Stimulated activated naive B cell treated with anti-CD40 and anti-IgM and Interleukin-4, amounts not matched to agents 10 μg/mL and 1 μg/mL and 100 μg/mL, for 72 hours (primary cell): ENCODE data around the gene KIRREL3.

Experiments used
- ATAC-seq, 2 donors: fragments of 150-1000 bp; cut with Tn5 transposase; replicated peaks; 2 replicates each; pipeline ENCODE4 v1.10.0; 2021; ENCODE audit warnings: moderate library complexity in 1 of 2
- DNase-seq: peaks from one replicate; pipeline ENCODE4 v3.0.0; 2021
- H3K27ac Mint-ChIP-seq: one replicate; pipeline ENCODE4 v1.8.0; 2022; ENCODE audit warnings: mild to moderate bottlenecking, mixed read lengths
- H3K27me3 Mint-ChIP-seq, 2 donors: one replicate each; pipeline ENCODE4 v1.8.0; 2022; ENCODE audit warnings: mixed read lengths in 2 of 2
- H3K36me3 Mint-ChIP-seq, 2 donors: one replicate each; pipeline ENCODE4 v1.8.0; 2022; ENCODE audit warnings: mixed read lengths in 2 of 2, mild to moderate bottlenecking in 1 of 2
- H3K4me1 Mint-ChIP-seq, 2 donors: one replicate each; pipeline ENCODE4 v1.8.0; 2022; ENCODE audit warnings: mixed read lengths in 2 of 2, mild to moderate bottlenecking in 1 of 2
- H3K4me3 Mint-ChIP-seq, 2 donors: one replicate each; pipeline ENCODE4 v1.8.0; 2022; ENCODE audit warnings: mild to moderate bottlenecking in 2 of 2, mixed read lengths in 2 of 2, moderate library complexity in 1 of 2
- H3K9me3 Mint-ChIP-seq, 2 donors: one replicate each; pipeline ENCODE4 v1.8.0; 2022; ENCODE audit warnings: mixed read lengths in 2 of 2, mild to moderate bottlenecking in 1 of 2

KIRREL3 gene

GRCh38 chr11:126817523-126818450 is 182.8 kb downstream of the KIRREL3 start:
- no peak for ATAC-seq
- no peaks in the 10 kb centered on the region for H3K36me3 Mint-ChIP-seq
- no peak for DNase-seq
- H3K4me1 Mint-ChIP-seq: no peaks in the 10 kb centered on the region
- peaks cover 0 to 8% of the 10 kb centered on the region in 2 donors for H3K27me3 Mint-ChIP-seq
- no peak overlapping the region for H3K4me3 Mint-ChIP-seq
- peaks cover 4 to 5% of the 10 kb centered on the region in 2 donors for H3K9me3 Mint-ChIP-seq
- H3K27ac Mint-ChIP-seq: no peak overlapping the region

- DNase-seq (no peak), ATAC-seq (no peak)
- Mint-ChIP-seq H3K4me1 (no peaks in the 10 kb centered on the region), H3K27ac (no peak overlapping the region), H3K4me3 (no peak overlapping the region), H3K27me3 (peaks cover 0 to 8% of the 10 kb centered on the region in 2 donors), H3K9me3 (peaks cover 3 to 5% of the 10 kb centered on the region in 2 donors), H3K36me3 (no peaks in the 10 kb centered on the region)
Measured at GRCh38 chr11:126817096-126817495, 183.5 kb downstream of the KIRREL3 start.

DNA sequence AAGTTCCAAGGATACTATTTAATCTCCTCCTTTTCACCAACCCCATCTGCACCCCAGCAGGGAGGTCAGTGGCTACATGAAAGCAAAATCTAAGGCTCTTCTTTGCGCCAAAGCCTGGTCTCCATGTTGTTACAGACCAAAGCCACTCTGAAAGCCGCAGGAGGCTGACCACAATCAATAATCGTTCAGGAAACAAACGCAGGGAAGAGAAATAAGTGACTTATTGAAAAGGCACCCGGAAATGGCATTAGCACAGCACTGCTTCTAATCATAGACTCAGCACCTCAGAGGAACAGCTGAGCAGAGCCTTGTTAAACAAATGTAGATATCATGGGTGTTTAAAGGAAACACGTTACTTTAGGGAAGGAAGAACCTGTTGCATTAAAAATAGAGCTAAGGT is 183.9 kb downstream of the KIRREL3 start:
- Mint-ChIP-seq H3K9me3 (peaks cover 3% of the 10 kb centered on the region in 2 donors), H3K4me1 (no peaks in the 10 kb centered on the region), H3K27ac (no peak overlapping the region), H3K27me3 (peaks cover 0 to 8% of the 10 kb centered on the region in 2 donors), H3K4me3 (no peak overlapping the region), H3K36me3 (no peaks in the 10 kb centered on the region)
- DNase-seq (no peak), ATAC-seq (no peak)

GRCh38 chr11:126815111-126815510 is 185.5 kb downstream of the KIRREL3 start:
- peaks cover 0 to 3% of the 10 kb centered on the region in 2 donors for H3K9me3 Mint-ChIP-seq

DNA sequence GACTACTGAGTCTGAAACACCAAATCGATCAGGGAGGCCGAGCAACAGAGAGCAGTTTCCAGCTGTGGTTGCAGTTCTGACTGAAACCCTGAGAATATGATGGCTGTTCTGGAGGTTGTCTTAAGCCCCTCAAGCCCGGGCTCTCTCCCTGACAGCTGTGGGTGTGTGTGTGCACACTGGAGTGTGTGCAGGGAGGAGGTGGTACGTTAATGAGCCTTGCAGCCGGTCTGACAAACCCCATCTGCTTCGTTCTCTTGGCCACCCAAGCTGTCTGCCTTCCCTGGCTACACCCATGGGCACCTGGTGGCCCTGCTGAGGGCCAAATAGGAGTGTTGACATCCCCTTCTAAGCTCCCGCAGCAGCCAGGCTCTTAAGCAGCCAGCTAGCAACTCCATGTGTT is 189.8 kb downstream of the KIRREL3 start:
- peaks cover 0 to 3% of the 10 kb centered on the region in 2 donors for H3K27me3 Mint-ChIP-seq
- no peak overlapping the region for H3K4me3 Mint-ChIP-seq
- no peaks in the 10 kb centered on the region for H3K36me3 Mint-ChIP-seq
- DNase-seq (no peak), ATAC-seq (no peak)
- H3K27ac Mint-ChIP-seq: no peak overlapping the region
- peaks cover 0 to 3% of the 10 kb centered on the region in 2 donors for H3K9me3 Mint-ChIP-seq
- H3K4me1 Mint-ChIP-seq: no peaks in the 10 kb centered on the region

More at GRCh38 chr11:126815111-126815510, 185.5 kb downstream of the KIRREL3 start:
- Mint-ChIP-seq H3K4me3 (no peak overlapping the region), H3K27me3 (peaks cover 0 to 8% of the 10 kb centered on the region in 2 donors), H3K4me1 (no peaks in the 10 kb centered on the region), H3K27ac (no peak overlapping the region), H3K36me3 (no peaks in the 10 kb centered on the region)
- no peak for DNase-seq
- no peak for ATAC-seq

GRCh38 chr11:126809514-126810289 is 190.9 kb downstream of the KIRREL3 start:
- Mint-ChIP-seq H3K4me1 (no peaks in the 10 kb centered on the region), H3K4me3 (no peak overlapping the region), H3K9me3 (no peaks in the 10 kb centered on the region), H3K27ac (no peak overlapping the region), H3K27me3 (peaks cover 0 to 3% of the 10 kb centered on the region in 2 donors), H3K36me3 (no peaks in the 10 kb centered on the region)
- DNase-seq: no peak
- no peak for ATAC-seq

DNA sequence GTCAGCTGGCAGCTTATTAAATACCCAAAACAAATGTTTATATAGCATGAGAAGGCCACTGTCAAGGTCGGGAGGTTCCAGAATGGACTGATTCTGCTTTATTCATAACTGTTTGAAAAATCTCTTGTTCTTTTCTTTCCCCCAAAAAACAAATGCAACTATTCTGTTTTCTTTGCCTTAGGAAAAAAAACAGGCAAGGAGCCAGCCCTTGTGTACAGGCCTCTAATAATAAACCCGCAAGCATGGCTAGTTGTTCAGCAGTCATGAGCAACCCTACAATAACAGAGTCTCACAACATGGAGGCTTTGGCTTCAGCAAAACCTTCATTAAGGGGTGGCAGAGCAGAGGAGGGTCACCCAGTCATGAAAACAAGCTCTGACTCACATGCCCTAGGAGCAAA is 191.7 kb downstream of the KIRREL3 start:
- no peaks in the 10 kb centered on the region for H3K9me3 Mint-ChIP-seq
- H3K36me3 Mint-ChIP-seq: no peaks in the 10 kb centered on the region
- peaks cover 0 to 3% of the 10 kb centered on the region in 2 donors for H3K27me3 Mint-ChIP-seq
- H3K4me1 Mint-ChIP-seq: no peaks in the 10 kb centered on the region
- DNase-seq (no peak), ATAC-seq (no peak)
- H3K4me3 Mint-ChIP-seq: no peak overlapping the region
- no peak overlapping the region for H3K27ac Mint-ChIP-seq

DNA sequence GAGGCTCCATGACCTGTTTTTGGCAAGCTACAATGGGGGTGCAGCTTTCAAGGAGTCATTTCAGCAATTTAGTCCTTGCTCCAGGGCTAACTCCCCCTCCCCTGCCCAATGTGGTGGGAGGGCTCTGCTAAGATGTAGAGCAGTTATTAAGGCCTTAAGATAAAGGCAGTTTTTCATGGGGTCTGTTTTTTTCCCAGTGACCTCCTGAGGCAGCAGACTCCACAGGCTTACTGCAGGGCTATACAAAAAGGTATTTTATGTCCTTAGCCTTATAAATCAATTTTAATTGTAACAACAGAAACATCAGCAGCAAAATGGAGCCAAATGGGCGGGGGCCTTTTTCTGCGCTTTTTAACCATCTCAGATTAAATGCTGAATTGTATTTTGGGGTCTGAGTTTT is 192.3 kb downstream of the KIRREL3 start:
- Mint-ChIP-seq H3K36me3 (no peaks in the 10 kb centered on the region), H3K4me3 (no peak overlapping the region), H3K27ac (no peak overlapping the region), H3K9me3 (no peaks in the 10 kb centered on the region), H3K27me3 (peaks cover 0 to 3% of the 10 kb centered on the region in 2 donors), H3K4me1 (no peaks in the 10 kb centered on the region)
- DNase-seq: no peak
- no peak for ATAC-seq

- H3K4me1 Mint-ChIP-seq: no peaks in the 10 kb centered on the region
Measured at GRCh38 chr11:126805870-126806269, 194.7 kb downstream of the KIRREL3 start.

GRCh38 chr11:126804363-126804762 is 196.2 kb downstream of the KIRREL3 start:
- no peak overlapping the region for H3K4me3 Mint-ChIP-seq
- ATAC-seq (no peak), DNase-seq (no peak)
- no peak overlapping the region for H3K27ac Mint-ChIP-seq
- peaks cover 0 to under 1% of the 10 kb centered on the region in 2 donors for H3K9me3 Mint-ChIP-seq
- no peaks in the 10 kb centered on the region for H3K4me1 Mint-ChIP-seq
- H3K36me3 Mint-ChIP-seq: no peaks in the 10 kb centered on the region
- peaks cover 0 to 3% of the 10 kb centered on the region in 2 donors for H3K27me3 Mint-ChIP-seq

More at GRCh38 chr11:126805870-126806269, 194.7 kb downstream of the KIRREL3 start:
- DNase-seq: no peak
- Mint-ChIP-seq H3K4me3 (no peak overlapping the region), H3K27ac (no peak overlapping the region), H3K36me3 (no peaks in the 10 kb centered on the region), H3K27me3 (peaks cover 0 to 3% of the 10 kb centered on the region in 2 donors), H3K9me3 (no peaks in the 10 kb centered on the region)
- ATAC-seq: no peak

DNA sequence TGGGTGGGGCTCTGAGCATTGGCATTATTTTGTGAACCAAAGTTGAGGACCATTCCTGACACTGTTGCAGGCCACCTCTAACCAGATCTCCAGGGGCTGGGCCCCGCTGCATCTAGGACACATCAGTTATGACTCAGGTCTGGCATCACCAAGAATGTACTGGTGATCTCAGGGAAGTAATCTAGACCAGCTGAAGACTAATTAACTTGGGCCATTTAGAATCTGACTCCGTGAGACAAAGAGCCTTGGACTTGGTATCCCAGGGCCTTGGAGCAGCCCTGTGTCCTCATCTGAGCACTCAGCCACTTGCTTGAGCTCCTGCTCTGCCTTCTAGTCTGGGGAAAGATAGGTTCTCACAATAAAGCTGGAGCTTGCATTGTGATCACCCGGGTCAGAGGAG is 200.6 kb downstream of the KIRREL3 start:
- DNase-seq: no peak
- H3K4me1 Mint-ChIP-seq: no peaks in the 10 kb centered on the region

GRCh38 chr11:126797457-126798169 is 203.0 kb downstream of the KIRREL3 start:
- no peaks in the 10 kb centered on the region for H3K27me3 Mint-ChIP-seq
- no peak for DNase-seq
- ATAC-seq: no peak
- no peaks in the 10 kb centered on the region for H3K36me3 Mint-ChIP-seq
- no peaks in the 10 kb centered on the region for H3K4me1 Mint-ChIP-seq
- H3K9me3 Mint-ChIP-seq: peaks cover 6 to 7% of the 10 kb centered on the region in 2 donors
- H3K27ac Mint-ChIP-seq: no peak overlapping the region
- no peak overlapping the region for H3K4me3 Mint-ChIP-seq

More for the DNA sequence above, 200.6 kb downstream of the KIRREL3 start:
- H3K9me3 Mint-ChIP-seq: peaks cover 6 to 7% of the 10 kb centered on the region in 2 donors
- no peak overlapping the region for H3K27ac Mint-ChIP-seq
- H3K27me3 Mint-ChIP-seq: no peaks in the 10 kb centered on the region
- H3K36me3 Mint-ChIP-seq: no peaks in the 10 kb centered on the region
- ATAC-seq: no peak
- H3K4me3 Mint-ChIP-seq: no peak overlapping the region

- H3K4me1 Mint-ChIP-seq: no peaks in the 10 kb centered on the region
- no peaks in the 10 kb centered on the region for H3K27me3 Mint-ChIP-seq
- H3K9me3 Mint-ChIP-seq: peaks cover 0 to 2% of the 10 kb centered on the region in 2 donors
- no peaks in the 10 kb centered on the region for H3K36me3 Mint-ChIP-seq
- ATAC-seq (no peak), DNase-seq (no peak)
- no peak overlapping the region for H3K4me3 Mint-ChIP-seq
- no peak overlapping the region for H3K27ac Mint-ChIP-seq
Measured at GRCh38 chr11:126793596-126793995, 207.0 kb downstream of the KIRREL3 start.

DNA sequence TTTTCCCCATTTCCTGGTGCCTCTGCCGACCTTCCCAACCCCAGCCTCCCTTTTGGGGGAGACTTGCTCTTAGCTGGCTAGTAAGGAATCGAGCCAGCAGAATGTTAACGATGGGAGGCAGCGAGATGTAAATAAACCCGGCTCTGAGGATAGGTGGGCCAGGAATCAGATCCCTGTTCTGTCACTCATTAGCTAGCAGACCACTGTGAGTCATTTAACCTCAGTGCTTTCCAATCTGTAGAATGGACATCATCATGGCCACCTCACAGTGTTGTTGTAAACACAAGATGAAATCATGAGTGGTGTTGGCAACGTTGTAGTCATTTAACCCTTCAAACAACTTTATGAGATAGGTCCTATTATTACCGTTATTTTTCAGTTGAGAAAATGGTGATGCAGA is 208.6 kb downstream of the KIRREL3 start:
- H3K4me1 Mint-ChIP-seq: no peaks in the 10 kb centered on the region
- H3K9me3 Mint-ChIP-seq: peaks cover 0 to 2% of the 10 kb centered on the region in 2 donors
- ATAC-seq: no peak
- H3K27ac Mint-ChIP-seq: no peak overlapping the region
- DNase-seq: no peak
- no peak overlapping the region for H3K4me3 Mint-ChIP-seq
- H3K27me3 Mint-ChIP-seq: no peaks in the 10 kb centered on the region
- no peaks in the 10 kb centered on the region for H3K36me3 Mint-ChIP-seq
